ENCODE measurements around the gene ACTN4.

Gene ACTN4

GRCh38 chr19:38690146-38690545 is 42.7 kb downstream of the ACTN4 start:
- Mint-ChIP-seq H3K27me3 (no peaks in the 10 kb centered on the region), H3K4me1 (peaks cover 61% of the 10 kb centered on the region), H3K9me3 (no peaks in the 10 kb centered on the region), H3K4me3 (no peak overlapping the region), H3K27ac (no peak overlapping the region)
- DNase-seq: no peak
- ATAC-seq: no peak

GRCh38 chr19:38690832-38691231 is 43.4 kb downstream of the ACTN4 start:
- Mint-ChIP-seq H3K27ac (peak overlapping the region in 1 of 2 donors; percentile 54), H3K27me3 (no peaks in the 10 kb centered on the region), H3K4me3 (no peak overlapping the region), H3K9me3 (no peaks in the 10 kb centered on the region), H3K4me1 (peaks cover 60% of the 10 kb centered on the region)
- DNase-seq: no peak
- no peak for ATAC-seq

- no peaks in the 10 kb centered on the region for H3K9me3 Mint-ChIP-seq
- no peak for ATAC-seq
- H3K4me1 Mint-ChIP-seq: peaks cover 57% of the 10 kb centered on the region
- H3K27me3 Mint-ChIP-seq: no peaks in the 10 kb centered on the region
- H3K4me3 Mint-ChIP-seq: no peak overlapping the region
- DNase-seq: no peak
- H3K27ac Mint-ChIP-seq: peak overlapping the region in 1 of 2 donors; percentile 34
Measured at GRCh38 chr19:38691938-38692457, 44.5 kb downstream of the ACTN4 start.

- no peak for ATAC-seq
- H3K4me1 Mint-ChIP-seq: peaks cover 57% of the 10 kb centered on the region
- no peak for DNase-seq
- H3K4me3 Mint-ChIP-seq: no peak overlapping the region
- H3K27ac Mint-ChIP-seq: peak overlapping the region in 1 of 2 donors; percentile 34
- H3K9me3 Mint-ChIP-seq: no peaks in the 10 kb centered on the region
- no peaks in the 10 kb centered on the region for H3K27me3 Mint-ChIP-seq
Measured at GRCh38 chr19:38692458-38693379, 45.3 kb downstream of the ACTN4 start.

GRCh38 chr19:38693380-38694223 is 46.2 kb downstream of the ACTN4 start:
- Mint-ChIP-seq H3K27ac (peak overlapping the region; percentile 19 to 95), H3K4me3 (peak overlapping the region in 1 of 2 donors; percentile 15), H3K27me3 (no peaks in the 10 kb centered on the region), H3K9me3 (no peaks in the 10 kb centered on the region), H3K4me1 (peaks cover 66% of the 10 kb centered on the region)
- ATAC-seq (peak; percentile 84), DNase-seq (no peak)

- no peak for ATAC-seq
Measured at GRCh38 chr19:38695317-38695683, 47.9 kb downstream of the ACTN4 start.

GRCh38 chr19:38695832-38696728 is 48.6 kb downstream of the ACTN4 start:
- Mint-ChIP-seq H3K9me3 (no peaks in the 10 kb centered on the region), H3K4me1 (peaks cover 77% of the 10 kb centered on the region), H3K4me3 (no peak overlapping the region), H3K27me3 (no peaks in the 10 kb centered on the region), H3K27ac (no peak overlapping the region)
- ATAC-seq (no peak), DNase-seq (no peak)

More at GRCh38 chr19:38695317-38695683, 47.9 kb downstream of the ACTN4 start:
- Mint-ChIP-seq H3K27me3 (no peaks in the 10 kb centered on the region), H3K4me1 (peaks cover 77% of the 10 kb centered on the region), H3K27ac (no peak overlapping the region), H3K9me3 (no peaks in the 10 kb centered on the region), H3K4me3 (no peak overlapping the region)
- no peak for DNase-seq

- Mint-ChIP-seq H3K4me3 (no peak overlapping the region), H3K9me3 (no peaks in the 10 kb centered on the region), H3K27ac (peak overlapping the region in 1 of 2 donors; percentile 72), H3K27me3 (no peaks in the 10 kb centered on the region), H3K4me1 (peaks cover 74% of the 10 kb centered on the region)
- ATAC-seq: no peak
- no peak for DNase-seq
Measured at GRCh38 chr19:38696729-38697055, 49.2 kb downstream of the ACTN4 start.

GRCh38 chr19:38697197-38697596 is 49.7 kb downstream of the ACTN4 start:
- Mint-ChIP-seq H3K4me1 (peaks cover 69% of the 10 kb centered on the region), H3K9me3 (no peaks in the 10 kb centered on the region), H3K27me3 (no peaks in the 10 kb centered on the region), H3K4me3 (no peak overlapping the region), H3K27ac (no peak overlapping the region)
- DNase-seq: no peak
- ATAC-seq: no peak

- H3K9me3 Mint-ChIP-seq: no peaks in the 10 kb centered on the region
- H3K27ac Mint-ChIP-seq: no peak overlapping the region
- no peaks in the 10 kb centered on the region for H3K27me3 Mint-ChIP-seq
- ATAC-seq (no peak), DNase-seq (no peak)
- peaks cover 65% of the 10 kb centered on the region for H3K4me1 Mint-ChIP-seq
- no peak overlapping the region for H3K4me3 Mint-ChIP-seq
Measured at GRCh38 chr19:38697641-38698071, 50.2 kb downstream of the ACTN4 start.

- Mint-ChIP-seq H3K9me3 (no peaks in the 10 kb centered on the region), H3K4me3 (peak overlapping the region in 1 of 2 donors; percentile 13), H3K27ac (peak overlapping the region in 1 of 2 donors; percentile 47), H3K27me3 (no peaks in the 10 kb centered on the region), H3K4me1 (peaks cover 57% of the 10 kb centered on the region)
- ATAC-seq (no peak), DNase-seq (no peak)
Measured at GRCh38 chr19:38698225-38699026, 51.0 kb downstream of the ACTN4 start.

GRCh38 chr19:38699027-38699346 is 51.5 kb downstream of the ACTN4 start:
- Mint-ChIP-seq H3K27ac (peak overlapping the region in 1 of 2 donors; percentile 78), H3K4me3 (peak overlapping the region in 1 of 2 donors; percentile 13), H3K27me3 (no peaks in the 10 kb centered on the region), H3K9me3 (no peaks in the 10 kb centered on the region), H3K4me1 (peaks cover 51% of the 10 kb centered on the region)
- DNase-seq (peak in 1 of 2 donors; percentile 19), ATAC-seq (peak; percentile 70)

- H3K27me3 Mint-ChIP-seq: no peaks in the 10 kb centered on the region
- H3K27ac Mint-ChIP-seq: peak overlapping the region in 1 of 2 donors; percentile 78
Measured at GRCh38 chr19:38699647-38700349, 52.3 kb downstream of the ACTN4 start.

More at GRCh38 chr19:38699647-38700349, 52.3 kb downstream of the ACTN4 start:
- DNase-seq (no peak), ATAC-seq (no peak)
- Mint-ChIP-seq H3K4me3 (no peak overlapping the region), H3K9me3 (no peaks in the 10 kb centered on the region), H3K4me1 (peaks cover 43% of the 10 kb centered on the region)

Data from stimulated activated naive CD8-positive, alpha-beta T cell treated with anti-CD3 and anti-CD28 coated beads, Interleukin-15, amount 100 ng/mL, for 72 hours (primary cell).